ENCODE data around the gene ARHGAP27.

Gene ARHGAP27

DNA sequence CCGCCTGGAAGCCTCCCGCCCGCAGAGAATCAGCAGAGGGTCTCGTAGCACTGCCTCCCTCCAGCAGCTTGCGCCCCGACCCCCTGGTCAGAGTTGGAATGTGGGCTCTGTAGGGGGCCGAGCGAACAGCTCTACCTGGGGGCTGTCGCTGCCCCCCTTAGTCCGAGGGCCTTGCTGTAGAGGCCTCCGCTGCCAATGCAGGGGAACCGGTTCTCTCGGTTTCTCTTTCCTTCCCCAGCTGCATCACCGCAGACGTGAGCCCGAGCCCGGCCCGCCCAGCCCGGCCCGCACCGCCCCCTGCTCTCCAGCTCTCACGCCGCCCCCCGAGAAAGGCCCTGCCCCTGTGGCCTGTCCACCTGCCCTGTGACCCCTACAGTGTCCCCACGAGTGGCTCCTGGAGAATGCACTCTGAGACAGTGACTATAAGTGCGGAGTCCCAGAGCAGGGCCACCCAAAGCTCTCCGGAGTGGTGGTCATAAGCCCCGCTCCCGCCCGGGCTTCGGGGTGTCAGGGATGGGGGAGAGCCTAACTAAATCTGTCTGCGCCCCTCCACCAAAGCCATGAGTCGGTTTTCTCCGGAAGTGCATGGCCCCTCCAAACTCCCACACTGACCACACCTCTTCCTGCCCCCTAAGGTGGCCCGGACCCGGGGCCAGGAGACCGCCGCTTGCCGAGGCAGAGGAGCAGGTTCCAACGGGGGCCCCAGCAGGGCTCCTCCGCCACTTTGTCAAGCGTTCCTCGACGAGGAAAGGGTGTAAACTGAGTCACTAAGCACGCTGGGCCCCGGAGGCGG lies 1.7 kb downstream of the ARHGAP27 start:
- DNase-seq (ENCODE audit: low read depth in 1 of 2, low spot score in 1 of 2), result no peak

DNA sequence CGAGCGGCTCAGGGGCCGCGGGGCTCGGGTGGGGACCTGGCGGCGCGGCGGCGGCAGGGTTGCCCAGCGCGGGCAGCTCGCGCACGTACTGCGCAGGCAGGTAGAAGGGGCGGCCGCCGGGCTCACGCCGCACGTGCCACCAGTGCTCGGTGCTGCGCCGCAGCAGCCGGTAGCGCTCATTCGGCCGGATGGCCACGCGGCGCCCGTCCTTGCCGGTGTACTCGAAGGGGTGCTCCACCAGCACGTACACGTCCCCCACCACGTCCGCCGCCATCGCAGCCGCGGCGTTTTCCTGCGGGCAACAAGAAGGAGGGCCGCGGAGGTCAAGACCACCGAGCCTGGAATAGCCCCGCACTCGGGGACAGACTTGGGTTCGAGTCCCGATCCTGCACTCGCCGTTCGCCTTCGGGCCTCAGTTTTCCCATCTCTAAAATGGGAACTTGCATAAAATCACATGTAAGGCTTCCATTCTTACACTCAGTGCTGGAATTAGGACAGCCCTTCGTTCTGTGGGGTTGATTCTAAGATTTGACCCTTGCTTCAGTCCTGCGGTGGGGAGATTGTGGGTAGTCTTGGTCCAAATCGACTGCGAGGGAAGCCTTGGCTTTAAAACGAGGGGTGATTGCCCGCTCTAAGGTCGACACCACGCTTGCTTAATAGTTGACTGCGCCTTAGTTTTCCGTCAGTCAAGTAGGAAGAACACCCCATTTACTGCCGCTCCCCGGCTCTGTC lies 2.5 kb downstream of the ARHGAP27 start:
- no peak for DNase-seq (ENCODE audit: low read depth in 1 of 2, low spot score in 1 of 2)

DNA sequence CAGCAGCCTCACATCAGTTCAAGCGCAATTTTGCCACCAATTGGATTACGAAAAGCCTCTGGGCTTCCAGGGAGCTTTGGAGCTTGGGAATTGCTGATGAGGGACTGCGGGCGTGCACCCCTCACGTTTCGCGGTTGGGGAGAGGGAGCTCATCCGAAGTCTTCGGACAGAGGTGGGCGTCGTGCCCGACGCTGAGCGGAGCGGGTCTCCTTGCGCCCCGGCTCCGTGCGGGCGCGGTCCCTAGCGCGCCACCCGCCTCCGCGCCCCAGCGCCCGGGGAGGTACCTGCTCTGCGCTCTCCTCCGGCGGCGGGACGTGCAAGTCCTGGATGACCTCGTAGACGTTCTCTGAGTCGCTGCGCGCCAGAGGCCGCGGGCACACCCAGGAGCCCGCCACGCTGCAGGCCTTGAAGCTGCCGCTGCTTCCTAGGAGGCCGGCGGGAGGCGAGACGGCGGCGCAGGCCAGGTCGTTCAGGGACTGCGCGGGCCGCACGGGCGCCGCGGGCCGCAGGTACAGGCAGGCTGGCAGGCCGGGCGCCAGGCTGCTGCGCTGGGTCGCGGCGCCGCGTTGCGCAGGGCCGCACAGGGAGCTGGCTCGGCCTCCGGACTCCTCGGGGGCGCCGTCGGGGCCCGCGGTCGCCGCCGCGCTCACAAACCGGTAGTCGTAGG lies 3.2 kb downstream of the ARHGAP27 start:
- no peak for DNase-seq (ENCODE audit: low read depth in 1 of 2, low spot score in 1 of 2)

DNA sequence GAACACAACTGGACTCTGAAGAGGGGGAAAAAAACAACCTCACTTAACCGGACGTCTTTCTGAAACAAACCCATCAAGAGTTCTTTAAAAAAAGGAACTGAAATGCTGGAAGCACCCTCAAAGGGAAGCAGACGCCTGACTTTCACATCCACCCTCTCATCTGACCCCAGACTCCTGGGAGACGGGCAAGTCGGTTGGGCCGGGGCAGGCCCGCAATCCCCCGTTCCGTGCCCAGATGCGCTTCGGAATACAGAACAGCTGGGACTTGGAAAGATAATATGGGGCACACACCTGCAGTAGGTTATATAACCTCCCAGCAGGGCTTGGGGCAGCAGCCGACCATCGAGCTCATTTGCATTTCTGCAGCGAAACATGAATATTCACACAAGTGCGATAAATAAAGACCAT lies 3.7 kb downstream of the ARHGAP27 start:
- no peak for DNase-seq (ENCODE audit: low read depth in 1 of 2, low spot score in 1 of 2)

DNA sequence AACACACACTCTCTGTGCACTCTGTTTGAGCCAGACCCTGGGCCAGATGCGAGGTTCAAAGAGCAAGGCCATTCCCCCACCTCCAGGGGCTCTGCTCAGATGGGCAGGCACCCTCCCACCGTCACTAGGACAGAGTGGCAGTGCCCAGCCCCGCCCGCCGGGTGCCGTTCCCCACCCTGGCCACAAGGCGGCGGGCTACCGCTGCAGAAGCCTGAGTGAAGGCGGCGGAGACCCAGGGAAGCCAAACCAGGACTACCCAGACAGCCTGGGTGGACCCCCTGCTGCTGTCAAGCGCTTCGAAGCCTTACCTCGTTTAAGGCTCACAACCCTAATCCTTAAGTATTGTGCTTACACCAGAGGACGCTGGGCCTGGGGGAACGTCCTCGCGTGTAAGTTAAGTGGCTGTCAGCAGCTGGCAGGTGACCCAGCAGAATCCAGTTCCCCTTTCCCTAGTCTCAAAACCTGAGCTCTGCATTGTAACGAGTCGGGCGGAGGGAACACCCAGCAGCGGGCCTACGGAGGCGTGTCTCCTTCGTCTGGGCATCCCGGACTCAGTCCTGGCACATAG lies 4.5 kb downstream of the ARHGAP27 start:
- peak; percentile 67 to 76 for DNase-seq (ENCODE audit: low read depth in 1 of 2, low spot score in 1 of 2)

DNA sequence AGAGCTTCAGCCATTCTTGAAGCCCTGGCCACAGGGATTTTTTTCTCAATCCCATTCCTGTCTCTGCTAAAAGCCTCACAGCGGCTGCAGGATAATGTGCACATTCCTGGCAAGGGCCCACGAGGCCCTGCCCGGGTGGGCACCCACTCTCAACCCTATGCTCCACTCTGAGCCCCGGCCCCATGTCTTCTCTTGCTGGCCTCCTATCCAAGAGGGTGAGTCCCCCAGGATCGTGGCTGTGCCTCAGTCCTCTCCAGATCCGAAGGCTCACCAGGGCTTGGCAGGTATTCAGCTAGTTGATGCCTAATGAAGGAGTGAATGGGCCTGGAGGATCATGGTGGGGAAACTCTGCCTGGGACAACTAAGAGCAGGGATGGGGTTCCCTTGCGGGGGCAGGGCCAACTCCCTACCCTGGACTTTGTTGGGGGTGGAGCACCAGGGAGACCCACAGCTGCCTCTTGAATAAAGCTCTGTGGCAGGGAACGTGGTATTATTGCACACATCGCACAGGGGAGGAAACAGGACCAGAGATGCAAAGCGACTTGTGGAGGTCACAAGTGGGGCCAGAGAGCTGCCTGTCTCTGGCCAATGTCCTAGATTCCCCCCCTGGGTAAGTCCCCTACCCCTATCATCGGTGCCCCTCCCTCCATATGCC lies 5.4 kb downstream of the ARHGAP27 start:
- no peak for DNase-seq (ENCODE audit: low read depth in 1 of 2, low spot score in 1 of 2)

DNA sequence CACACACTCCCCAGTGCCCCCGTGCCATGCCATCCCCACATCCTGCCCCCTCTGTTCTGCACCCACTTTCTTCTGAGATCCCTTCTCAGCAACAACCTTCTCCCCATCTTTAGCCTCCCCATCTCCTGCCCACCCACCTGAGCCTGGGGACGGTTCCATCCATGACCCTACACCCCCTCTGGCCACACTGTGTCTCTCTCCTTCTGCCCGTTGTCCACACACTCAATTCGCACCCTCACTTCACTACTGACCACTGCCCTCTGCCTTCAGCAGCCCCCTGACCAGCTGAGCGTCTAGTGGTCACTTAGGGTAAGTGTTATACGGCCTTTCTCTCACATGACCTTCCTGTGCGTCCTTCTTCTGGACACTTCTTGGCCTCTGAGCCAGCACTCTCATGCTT lies 6.1 kb downstream of the ARHGAP27 start:
- no peak for DNase-seq (ENCODE audit: low read depth in 1 of 2, low spot score in 1 of 2)

DNA sequence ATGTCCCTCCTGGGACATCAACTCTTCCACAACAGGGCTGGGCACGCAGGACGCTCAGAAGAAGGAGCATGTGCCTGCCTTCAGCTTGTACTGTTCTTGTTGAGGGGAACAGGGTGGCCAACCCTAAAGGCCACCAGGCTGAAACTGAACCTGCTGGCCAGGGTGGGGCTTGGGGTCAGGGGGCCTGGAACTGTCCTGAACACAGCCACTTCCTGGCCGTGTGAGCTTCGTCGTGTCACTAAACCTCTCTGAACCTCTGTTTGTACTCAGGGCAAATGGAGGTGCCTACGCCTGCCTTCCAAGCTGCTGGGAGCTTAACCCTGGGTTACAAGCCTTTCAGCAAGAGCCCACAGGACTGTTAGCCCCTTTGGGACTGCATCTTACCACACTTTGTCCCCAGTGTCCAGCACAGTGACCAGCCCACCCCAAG lies 6.7 kb downstream of the ARHGAP27 start:
- DNase-seq (ENCODE audit: low read depth in 1 of 2, low spot score in 1 of 2), result no peak

DNA sequence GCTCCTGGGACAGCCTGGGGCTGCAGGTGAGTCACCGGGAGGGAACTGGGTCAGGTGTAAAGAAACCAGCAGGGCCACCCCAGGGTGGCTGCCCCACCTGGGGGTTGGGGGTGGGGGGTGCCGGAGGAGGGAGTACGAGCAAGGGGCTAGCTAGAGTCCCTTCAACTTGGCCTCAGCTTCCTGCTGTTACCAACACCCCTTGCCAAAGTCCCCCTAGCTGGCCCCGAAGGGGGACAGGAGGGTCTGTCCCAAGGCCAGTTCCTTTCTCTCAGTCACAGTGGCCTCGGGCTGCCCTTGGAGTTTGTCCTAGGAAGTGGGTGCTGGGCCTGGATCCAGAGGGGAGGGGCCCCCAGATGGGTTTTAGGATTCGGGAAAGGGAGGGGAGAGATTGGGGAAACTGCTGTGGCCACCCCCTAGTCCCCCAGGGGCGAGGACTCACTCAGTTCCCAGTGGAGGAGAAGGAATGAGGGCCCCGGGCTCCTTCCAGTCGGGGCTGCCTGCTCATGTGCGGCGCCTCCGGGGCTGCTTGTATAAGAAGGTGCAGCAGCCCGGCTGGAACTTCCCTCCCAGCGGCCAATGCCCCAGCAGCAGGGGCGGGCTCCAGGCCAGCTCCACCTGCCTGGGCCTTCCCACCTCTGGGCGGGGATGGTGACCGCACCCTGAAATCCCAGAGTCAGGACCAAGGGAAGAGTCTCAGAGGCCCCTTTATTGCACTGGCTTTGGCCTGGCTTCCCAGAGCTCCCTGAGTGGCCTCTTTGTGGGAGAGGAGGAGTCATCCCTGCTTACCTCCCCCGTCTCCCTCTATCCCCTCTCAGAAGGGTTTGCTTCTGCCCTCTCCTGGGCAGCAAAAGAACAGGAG lies 7.3 kb downstream of the ARHGAP27 start:
- no peak for DNase-seq (ENCODE audit: low read depth in 1 of 2, low spot score in 1 of 2)

DNA sequence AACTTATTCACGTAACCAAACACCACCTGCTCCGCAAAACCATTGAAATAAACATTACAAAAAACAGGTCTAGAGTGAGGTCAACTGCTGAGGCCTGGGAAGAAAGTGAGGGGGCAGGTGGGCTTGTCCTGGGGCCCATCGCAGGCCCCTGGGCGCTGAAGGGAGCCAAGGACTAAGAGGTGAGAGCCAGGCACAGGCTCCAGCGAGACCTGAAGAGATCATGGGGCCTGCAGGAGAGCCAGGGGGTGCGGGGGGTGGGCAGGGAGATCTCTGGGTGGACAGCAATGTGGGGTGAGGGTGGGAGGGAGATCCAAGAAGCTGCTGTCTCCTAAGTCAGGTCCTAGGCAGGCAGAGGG lies 7.9 kb downstream of the ARHGAP27 start:
- DNase-seq (ENCODE audit: low read depth in 1 of 2, low spot score in 1 of 2), result no peak

DNA sequence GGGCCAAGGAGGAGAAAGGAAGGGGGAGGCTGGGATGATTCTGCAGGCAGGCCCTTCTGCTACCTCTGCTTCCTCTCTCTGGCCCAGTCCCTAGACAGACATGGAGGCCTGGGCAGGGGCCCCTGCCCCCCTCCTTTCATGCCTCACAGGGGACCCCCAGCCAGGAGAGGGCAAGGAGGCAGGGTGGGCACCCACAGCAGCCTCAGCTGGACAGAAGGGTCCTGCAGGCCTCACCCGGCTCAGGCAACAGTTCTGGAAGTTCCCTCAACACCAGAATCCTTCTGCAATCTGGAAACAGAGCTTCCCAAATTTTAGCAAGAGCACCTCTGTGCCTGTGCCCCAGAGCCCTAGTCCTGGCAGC lies 8.7 kb downstream of the ARHGAP27 start:
- no peak for DNase-seq (ENCODE audit: low read depth in 1 of 2, low spot score in 1 of 2)

DNA sequence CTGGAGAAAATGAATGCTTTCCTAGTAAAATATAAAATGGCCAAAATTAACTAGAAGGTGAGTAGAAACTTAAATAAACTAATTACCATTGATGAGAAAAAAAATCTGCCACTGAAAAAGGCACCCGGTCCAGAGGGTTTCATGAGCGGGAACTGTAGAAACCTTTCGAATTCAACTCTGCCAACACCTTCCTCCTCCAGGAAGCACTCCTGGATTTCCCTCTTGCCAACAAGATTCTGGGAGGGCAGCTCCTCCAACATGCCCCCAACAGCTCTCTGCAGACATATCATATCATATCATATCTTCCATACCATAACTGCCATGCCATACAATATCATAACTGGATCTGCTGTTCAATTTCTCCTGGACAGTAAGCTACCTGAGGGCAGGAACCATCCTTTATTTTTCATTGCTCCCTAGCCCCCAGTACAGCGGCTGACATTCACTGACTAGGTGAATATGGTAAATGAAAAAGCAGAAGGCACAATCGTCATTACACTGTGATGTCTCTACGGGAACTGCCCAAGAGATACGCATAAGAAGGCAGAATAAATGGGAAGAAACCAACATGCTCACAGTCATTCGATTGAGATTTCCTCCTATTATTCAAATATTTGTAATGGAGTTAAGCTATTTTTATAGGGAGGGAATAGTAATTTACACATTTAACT lies 9.2 kb downstream of the ARHGAP27 start:
- DNase-seq (ENCODE audit: low read depth in 1 of 2, low spot score in 1 of 2), result no peak

DNA sequence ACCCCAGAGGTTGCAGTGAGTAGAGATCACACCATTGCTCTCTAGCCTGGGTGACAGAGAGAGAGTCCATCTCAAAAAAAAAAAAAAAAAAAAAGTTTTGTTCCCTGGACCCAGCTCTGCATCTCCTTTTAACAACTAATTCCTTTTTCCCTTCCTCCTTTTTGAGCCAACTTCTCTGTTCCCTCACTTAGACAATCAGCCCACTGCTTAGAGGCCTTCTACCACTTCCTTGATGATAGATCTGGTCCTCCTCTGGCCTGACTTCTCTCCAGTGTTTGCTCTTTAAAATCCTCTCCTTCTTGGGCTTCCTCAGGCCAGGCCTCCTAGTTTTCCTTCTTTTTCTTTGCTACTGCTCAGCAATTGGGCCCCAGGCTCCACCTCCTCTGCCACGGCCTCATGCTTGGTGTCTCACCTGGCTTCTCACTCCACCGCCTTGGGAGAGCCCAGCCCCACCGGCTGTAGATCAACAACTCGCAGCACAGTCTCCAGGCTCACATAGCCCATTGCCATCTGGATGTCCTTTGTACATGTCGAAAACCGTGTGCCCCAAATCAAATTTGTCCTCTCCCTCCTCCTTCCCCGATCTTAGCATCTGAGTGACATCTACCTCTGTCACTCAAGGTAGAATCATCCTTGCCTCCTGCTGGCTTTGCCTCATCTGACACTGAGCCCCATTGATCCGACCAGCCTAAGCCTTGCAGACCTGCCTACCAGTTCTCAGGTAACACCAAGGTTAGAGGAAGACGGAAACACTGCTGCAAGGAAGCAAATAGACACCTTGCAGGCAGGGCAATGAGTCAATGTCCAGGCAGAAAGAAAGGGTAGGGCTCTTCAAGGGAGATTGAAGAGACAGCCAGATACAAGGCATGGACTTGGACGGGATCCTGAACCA lies 17.4 kb downstream of the ARHGAP27 start:
- DNase-seq (ENCODE audit: low read depth in 1 of 2, low spot score in 1 of 2), result no peak

DNA sequence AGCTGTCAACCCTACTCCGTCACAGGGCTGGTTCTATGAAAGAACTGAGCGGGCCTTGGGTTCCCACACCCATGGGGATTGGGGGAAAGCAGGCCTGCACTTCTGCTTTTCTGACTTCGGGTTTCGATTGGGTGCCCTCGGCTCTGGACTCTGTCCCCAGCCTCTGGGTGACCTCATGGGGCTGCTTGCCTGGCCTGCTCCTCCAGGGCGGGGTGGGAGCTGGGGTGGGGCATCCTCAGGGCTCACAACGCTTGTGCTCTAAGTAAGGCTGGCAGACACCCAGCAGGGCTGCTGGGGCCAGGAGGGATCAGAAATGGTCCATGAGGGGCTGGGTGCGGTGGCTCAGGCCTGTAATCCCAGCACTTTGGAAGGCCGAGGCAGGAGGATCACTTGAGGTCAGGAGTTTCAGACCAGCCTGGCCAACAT lies 19.2 kb downstream of the ARHGAP27 start:
- no peak for DNase-seq (ENCODE audit: low read depth in 1 of 2, low spot score in 1 of 2)

DNA sequence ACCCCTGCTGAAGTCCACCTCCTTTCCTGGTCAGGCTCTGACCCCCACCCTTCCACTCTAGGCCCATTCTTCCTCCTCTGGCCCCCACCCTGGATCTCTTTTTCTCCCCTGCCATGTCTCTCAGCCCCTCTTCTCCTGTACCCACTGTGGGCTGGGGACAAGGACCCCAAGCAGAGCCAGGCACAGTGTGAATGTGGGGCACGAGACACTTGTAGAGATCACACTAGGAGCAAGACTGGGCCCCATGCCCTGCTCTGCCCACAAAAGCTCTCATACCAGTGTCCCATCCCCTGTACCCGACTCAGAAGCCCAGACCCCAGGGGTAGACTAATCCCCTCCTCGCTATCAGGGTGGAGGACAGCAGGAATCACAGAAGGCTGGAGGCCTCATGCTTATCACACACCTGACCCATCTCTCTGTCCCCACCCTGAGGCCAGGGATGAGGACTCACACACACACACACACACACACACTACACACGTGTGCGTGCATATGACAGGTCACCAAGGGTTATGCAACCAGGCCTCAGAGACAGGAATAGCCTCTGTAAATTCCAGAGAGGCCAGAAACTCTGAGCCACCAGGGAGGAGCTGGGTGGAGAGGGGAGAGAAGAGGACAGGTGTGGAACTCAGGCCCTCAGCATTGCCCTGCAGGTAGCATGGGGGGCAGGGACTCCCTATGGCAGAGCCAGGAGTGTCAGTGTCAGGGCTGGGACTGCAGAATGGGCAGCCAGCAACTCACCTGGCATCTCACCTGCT lies 21.1 kb downstream of the ARHGAP27 start:
- no peak for DNase-seq (ENCODE audit: low read depth in 1 of 2, low spot score in 1 of 2)

DNA sequence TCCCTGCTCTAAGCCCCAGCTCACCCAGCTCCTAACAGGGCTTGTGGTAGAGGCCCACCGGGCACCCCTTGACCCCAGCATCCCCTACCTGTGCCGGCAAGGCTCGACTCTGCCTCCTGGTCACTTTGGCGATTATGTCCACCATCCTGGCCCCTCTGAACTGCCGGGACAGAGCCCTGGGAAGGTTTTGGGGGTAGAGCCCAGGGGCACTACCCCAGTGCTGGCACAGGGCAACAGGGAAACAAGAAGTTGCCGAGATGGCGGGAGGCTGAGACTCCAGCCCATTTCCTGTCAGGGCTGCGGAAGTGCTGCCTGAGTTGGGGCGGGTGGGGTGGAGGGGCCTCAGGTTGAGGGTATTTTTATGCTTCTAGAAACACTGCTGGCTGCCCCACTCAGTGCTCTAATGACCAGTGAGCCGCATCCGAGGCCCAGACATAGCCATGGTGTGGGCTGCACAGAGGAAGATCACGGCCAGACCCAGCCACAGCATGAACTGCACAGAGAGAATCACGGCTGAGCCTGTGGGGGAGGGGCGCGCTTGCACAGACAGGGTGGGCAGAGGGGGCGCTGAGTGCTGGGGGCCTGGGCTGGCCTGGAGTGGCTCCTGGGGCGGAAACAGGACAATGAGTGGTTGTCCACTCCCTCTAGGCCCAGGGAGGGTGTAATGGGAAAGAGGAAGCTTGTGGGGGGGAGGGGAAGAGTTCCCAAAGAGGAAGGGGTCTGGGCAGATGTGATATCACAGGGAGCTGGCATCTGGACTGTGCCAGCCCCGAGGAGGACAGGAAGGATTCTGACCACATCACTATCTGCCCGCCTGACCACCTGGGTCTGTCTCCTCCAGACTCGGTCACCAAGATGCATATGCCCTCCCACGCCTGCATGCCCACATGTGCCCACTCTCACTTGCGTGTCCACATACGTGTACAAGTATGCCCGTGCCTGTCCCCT lies 22.3 kb downstream of the ARHGAP27 start:
- DNase-seq (ENCODE audit: low read depth in 1 of 2, low spot score in 1 of 2), result peak; percentile 42 to 49

DNA sequence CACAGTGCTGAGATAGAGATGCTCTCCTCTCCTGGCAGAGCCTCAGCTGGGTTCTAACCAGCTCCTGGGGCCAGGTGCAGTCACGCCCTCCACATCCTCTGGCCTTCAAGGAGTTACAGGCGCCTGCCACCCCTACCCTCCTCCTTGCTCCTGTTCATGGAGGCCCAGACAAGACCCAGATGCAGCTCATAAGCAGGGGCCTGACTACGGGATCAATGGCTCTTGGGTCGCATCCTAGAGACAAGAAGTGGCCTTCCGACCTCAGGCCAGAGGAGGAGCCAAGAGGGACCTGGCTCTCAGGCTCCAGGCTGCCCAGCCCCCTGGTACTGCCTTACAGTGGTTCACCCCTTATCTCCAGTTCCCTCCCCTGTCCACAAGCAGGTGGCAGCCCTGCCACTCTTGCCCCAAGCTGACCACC lies 23.0 kb downstream of the ARHGAP27 start:
- DNase-seq (ENCODE audit: low read depth in 1 of 2, low spot score in 1 of 2), result no peak

Measured in activated CD4-positive, alpha-beta T cell treated with anti-CD3 and anti-CD28 coated beads, Interleukin-2, amount 50 U/mL, for 24 hours (primary cell).